ENCODE data around the gene RPLP2. TPM values are rescaled to one million over a fixed set of nuclear protein-coding genes. Genes with fewer than 3 reads are reported as not detected.

RPLP2 gene
- total RNA-seq, 2 donors from 2014 or later = 1,371 to 1,375 TPM

- peak; percentile 85 to 88 for ATAC-seq
- intact Hi-C loops (cut with DNase I) = no loop called here
- DNase-seq = peak; percentile 94
These were observed 9.6 kb downstream of the RPLP2 start for GRCh38 chr11:819129-819931.

GRCh38 chr11:819943-820649, 10.3 kb downstream of the RPLP2 start:
- DNase-seq (peak; percentile 92), ATAC-seq (peak; percentile 69)
- intact Hi-C loops (cut with DNase I) = no loop called here

- peak; percentile 80 for DNase-seq
- ATAC-seq = peak; percentile 34 to 42
- intact Hi-C loops (cut with DNase I) = no loop called here
These were observed 11.1 kb downstream of the RPLP2 start for GRCh38 chr11:820655-821511.

GRCh38 chr11:821512-822371, 12.0 kb downstream of the RPLP2 start:
- peak in 1 of 2 donors; percentile 2 for ATAC-seq
- intact Hi-C loops (cut with DNase I) = no loop called here

GRCh38 chr11:823441-824291, 13.9 kb downstream of the RPLP2 start:
- intact Hi-C loops (cut with DNase I) = no loop called here
- DNase-seq = no peak
- ATAC-seq = no peak

More at GRCh38 chr11:821512-822371, 12.0 kb downstream of the RPLP2 start:
- no peak for DNase-seq

GRCh38 chr11:824292-824880, 14.6 kb downstream of the RPLP2 start:
- DNase-seq (no peak), ATAC-seq (no peak)
- intact Hi-C loops (cut with DNase I) = no loop called here

- ATAC-seq = no peak
- no peak for DNase-seq
- intact Hi-C loops (cut with DNase I) = no loop called here
These were observed 15.2 kb downstream of the RPLP2 start for GRCh38 chr11:824942-825341.

- intact Hi-C loops (cut with DNase I) = no loop called here
- no peak for DNase-seq
- ATAC-seq = no peak
These were observed 15.8 kb downstream of the RPLP2 start for GRCh38 chr11:825366-826226.

GRCh38 chr11:826227-826621, 16.5 kb downstream of the RPLP2 start:
- DNase-seq = no peak
- no peak for ATAC-seq
- intact Hi-C loops (cut with DNase I) = no loop called here

- DNase-seq (no peak), ATAC-seq (no peak)
- intact Hi-C loops (cut with DNase I) = no loop called here
These were observed 17.0 kb downstream of the RPLP2 start for GRCh38 chr11:826836-827145.

GRCh38 chr11:827146-827896, 17.6 kb downstream of the RPLP2 start:
- intact Hi-C loops (cut with DNase I) = no loop called here
- DNase-seq = no peak

GRCh38 chr11:827897-828192, 18.1 kb downstream of the RPLP2 start, which contains the start of gene CRACR2B:
TSS of gene CRACR2B (plus strand) at chr11:827919. CDS start at chr11:828608, 689 bp downstream.
- intact Hi-C loops (cut with DNase I) = no loop called here

More at GRCh38 chr11:827146-827896, 17.6 kb downstream of the RPLP2 start:
- peak in 1 of 2 donors; percentile 9 for ATAC-seq

GRCh38 chr11:828506-829175, 18.9 kb downstream of the RPLP2 start:
- intact Hi-C loops (cut with DNase I) = no loop called here
- DNase-seq (no peak), ATAC-seq (no peak)

More at GRCh38 chr11:827897-828192, 18.1 kb downstream of the RPLP2 start, which contains the start of gene CRACR2B:
- no peak for ATAC-seq
- DNase-seq = no peak

- intact Hi-C loops (cut with DNase I) = no loop called here
- no peak for DNase-seq
- peak in 1 of 2 donors; percentile 24 for ATAC-seq
These were observed 19.5 kb downstream of the RPLP2 start for GRCh38 chr11:829176-829846.

GRCh38 chr11:829847-830294, 20.1 kb downstream of the RPLP2 start:
- intact Hi-C loops (cut with DNase I) = no loop called here
- DNase-seq (no peak), ATAC-seq (peak in 1 of 2 donors; percentile 0)

All from left cardiac atrium (tissue), 4 donors.